Esophagus (tissue), 2 donors: ENCODE results near the gene PLEKHG4B. TPM values are rescaled to one million over a fixed set of nuclear protein-coding genes. Genes with fewer than 3 reads are reported as not detected.

ENCODE experiments used
- H3K27ac ChIP-seq, 2 donors: one replicate each; pipeline ENCODE4 v1.5.1; 2013; ENCODE audit warnings: low read depth in 2 of 2, mild to moderate bottlenecking in 2 of 2, inconsistent platforms in 1 of 2, low read length in 1 of 2, moderate library complexity in 1 of 2
- H3K27me3 ChIP-seq, 2 donors: one replicate each; pipeline ENCODE4 v1.6.1; 2013; ENCODE audit warnings: low read length in 2 of 2, control low read depth in 1 of 2, mild to moderate bottlenecking in 1 of 2; ENCODE audit not compliant: insufficient read depth in 2 of 2, control insufficient read depth in 1 of 2
- H3K36me3 ChIP-seq, 2 donors: one replicate each; pipeline ENCODE4 v1.6.1; 2013; ENCODE audit warnings: low read length in 1 of 2; ENCODE audit not compliant: control insufficient read depth in 2 of 2, insufficient read depth in 2 of 2
- H3K4me1 ChIP-seq, 2 donors: one replicate each; pipeline ENCODE4 v1.6.1; 2013; ENCODE audit warnings: low read length in 1 of 2; ENCODE audit not compliant: control insufficient read depth in 2 of 2, insufficient read depth in 2 of 2
- H3K4me3 ChIP-seq, 2 donors: one replicate each; pipeline ENCODE4 v1.5.1; 2013; ENCODE audit warnings: low read length in 2 of 2, mild to moderate bottlenecking in 2 of 2, low read depth in 1 of 2, moderate library complexity in 1 of 2
- H3K9me3 ChIP-seq, 2 donors: one replicate each; pipeline ENCODE4 v1.6.1; 2013; ENCODE audit warnings: mild to moderate bottlenecking in 2 of 2, low read depth in 1 of 2, low read length in 1 of 2, moderate library complexity in 1 of 2; ENCODE audit not compliant: control insufficient read depth in 2 of 2, insufficient read depth in 1 of 2
- WGBS, 2 donors: extraction: QIAGEN DNeasy Blood & Tissue Kit; methylation state at CpG; one replicate each; pipeline ENCODE4 v1.1.7; 2013; 5-methylcytosine and 5-hydroxymethylcytosine counted together
- polyA plus RNA-seq, 2 donors: library from polyadenylated mRNA; stranded (reverse); fragments of 200-250 nt; gene quantifications; one replicate each; pipeline ENCODE4 v1.2.3, GENCODE V29; 2013
- donor health status: healthy with polysubstance abuse.
- donor health status: Bipolar disorder and iron deficiency.

Gene PLEKHG4B
- polyA plus RNA-seq, 2 donors, result 0.16 to 0.53 TPM

GRCh38 chr5:167511-167910 lies 75.5 kb downstream of the PLEKHG4B start:
- 90 to 93% methylated on average over 7 of the region's 7 CpGs for WGBS, 2 donors
- H3K4me1 ChIP-seq, result no peaks in the 10 kb centered on the region
- no peak overlapping the region for H3K4me3 ChIP-seq
- H3K36me3 ChIP-seq, result no peaks in the 10 kb centered on the region
- no peak overlapping the region for H3K27ac ChIP-seq
- H3K9me3 ChIP-seq, result no peaks in the 10 kb centered on the region
- H3K27me3 ChIP-seq, result no peaks in the 10 kb centered on the region

- 73% methylated on average over 18 of the region's 18 CpGs for WGBS, 2 donors
- Histone ChIP-seq H3K27ac (no peak overlapping the region), H3K4me3 (no peak overlapping the region), H3K4me1 (no peaks in the 10 kb centered on the region), H3K27me3 (no peaks in the 10 kb centered on the region), H3K36me3 (no peaks in the 10 kb centered on the region), H3K9me3 (no peaks in the 10 kb centered on the region)
Measured at GRCh38 chr5:167982-168660, 76.2 kb downstream of the PLEKHG4B start.

GRCh38 chr5:169071-169727 lies 77.2 kb downstream of the PLEKHG4B start:
- no peaks in the 10 kb centered on the region for H3K27me3 ChIP-seq
- H3K4me1 ChIP-seq, result no peaks in the 10 kb centered on the region
- no peak overlapping the region for H3K4me3 ChIP-seq
- 67 to 72% methylated on average over 32 of the region's 32 CpGs for WGBS, 2 donors
- no peaks in the 10 kb centered on the region for H3K36me3 ChIP-seq
- H3K9me3 ChIP-seq, result no peaks in the 10 kb centered on the region
- H3K27ac ChIP-seq, result no peak overlapping the region

GRCh38 chr5:169728-170094 lies 77.7 kb downstream of the PLEKHG4B start:
- no peak overlapping the region for H3K4me3 ChIP-seq
- H3K27me3 ChIP-seq, result no peaks in the 10 kb centered on the region
- H3K36me3 ChIP-seq, result no peaks in the 10 kb centered on the region
- no peak overlapping the region for H3K27ac ChIP-seq
- no peaks in the 10 kb centered on the region for H3K9me3 ChIP-seq
- WGBS, 2 donors, result 81% methylated on average over 12 of the region's 12 CpGs
- no peaks in the 10 kb centered on the region for H3K4me1 ChIP-seq

- H3K4me1 ChIP-seq, result no peaks in the 10 kb centered on the region
- H3K27me3 ChIP-seq, result no peaks in the 10 kb centered on the region
- H3K9me3 ChIP-seq, result no peaks in the 10 kb centered on the region
- whole genome bisulfite sequencing, 2 donors, result 83 to 86% methylated on average over 37 of the region's 37 CpGs
- no peak overlapping the region for H3K4me3 ChIP-seq
- no peaks in the 10 kb centered on the region for H3K36me3 ChIP-seq
- H3K27ac ChIP-seq, result no peak overlapping the region
Measured at GRCh38 chr5:170971-171800, 79.2 kb downstream of the PLEKHG4B start.

GRCh38 chr5:171801-172331 lies 79.9 kb downstream of the PLEKHG4B start:
- Histone ChIP-seq H3K36me3 (no peaks in the 10 kb centered on the region), H3K4me3 (no peak overlapping the region), H3K27ac (no peak overlapping the region), H3K9me3 (no peaks in the 10 kb centered on the region), H3K4me1 (no peaks in the 10 kb centered on the region), H3K27me3 (no peaks in the 10 kb centered on the region)
- WGBS, 2 donors, result 85 to 90% methylated on average over 23 of the region's 23 CpGs

GRCh38 chr5:172421-172820 lies 80.5 kb downstream of the PLEKHG4B start:
- Histone ChIP-seq H3K9me3 (no peaks in the 10 kb centered on the region), H3K36me3 (no peaks in the 10 kb centered on the region), H3K4me3 (no peak overlapping the region), H3K4me1 (no peaks in the 10 kb centered on the region), H3K27ac (no peak overlapping the region), H3K27me3 (no peaks in the 10 kb centered on the region)
- WGBS, 2 donors, result 87 to 88% methylated on average over 13 of the region's 13 CpGs

GRCh38 chr5:172841-173251 lies 80.9 kb downstream of the PLEKHG4B start:
- H3K27me3 ChIP-seq, result no peaks in the 10 kb centered on the region
- no peaks in the 10 kb centered on the region for H3K9me3 ChIP-seq
- no peak overlapping the region for H3K27ac ChIP-seq
- H3K4me1 ChIP-seq, result no peaks in the 10 kb centered on the region
- no peak overlapping the region for H3K4me3 ChIP-seq
- H3K36me3 ChIP-seq, result no peaks in the 10 kb centered on the region
- WGBS, 2 donors, result 76 to 81% methylated on average over 17 of the region's 17 CpGs

GRCh38 chr5:173392-174290 lies 81.7 kb downstream of the PLEKHG4B start:
- Histone ChIP-seq H3K4me3 (no peak overlapping the region), H3K9me3 (no peaks in the 10 kb centered on the region), H3K27ac (no peak overlapping the region), H3K4me1 (no peaks in the 10 kb centered on the region), H3K36me3 (no peaks in the 10 kb centered on the region), H3K27me3 (no peaks in the 10 kb centered on the region)
- WGBS, 2 donors, result 79 to 83% methylated on average over 22 of the region's 22 CpGs
